ENCODE results near the gene KIF1A.

- TF ChIP-seq, protein P1, sequence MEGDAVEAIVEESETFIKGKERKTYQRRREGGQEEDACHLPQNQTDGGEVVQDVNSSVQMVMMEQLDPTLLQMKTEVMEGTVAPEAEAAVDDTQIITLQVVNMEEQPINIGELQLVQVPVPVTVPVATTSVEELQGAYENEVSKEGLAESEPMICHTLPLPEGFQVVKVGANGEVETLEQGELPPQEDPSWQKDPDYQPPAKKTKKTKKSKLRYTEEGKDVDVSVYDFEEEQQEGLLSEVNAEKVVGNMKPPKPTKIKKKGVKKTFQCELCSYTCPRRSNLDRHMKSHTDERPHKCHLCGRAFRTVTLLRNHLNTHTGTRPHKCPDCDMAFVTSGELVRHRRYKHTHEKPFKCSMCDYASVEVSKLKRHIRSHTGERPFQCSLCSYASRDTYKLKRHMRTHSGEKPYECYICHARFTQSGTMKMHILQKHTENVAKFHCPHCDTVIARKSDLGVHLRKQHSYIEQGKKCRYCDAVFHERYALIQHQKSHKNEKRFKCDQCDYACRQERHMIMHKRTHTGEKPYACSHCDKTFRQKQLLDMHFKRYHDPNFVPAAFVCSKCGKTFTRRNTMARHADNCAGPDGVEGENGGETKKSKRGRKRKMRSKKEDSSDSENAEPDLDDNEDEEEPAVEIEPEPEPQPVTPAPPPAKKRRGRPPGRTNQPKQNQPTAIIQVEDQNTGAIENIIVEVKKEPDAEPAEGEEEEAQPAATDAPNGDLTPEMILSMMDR (IDR thresholded peaks at IDR 0.05), result no peak
- TF ChIP-seq POLR2AphosphoS5 (IDR thresholded peaks at IDR 0.05), result no peak
Measured at GRCh38 chr2:240722796-240723735, 97.0 kb downstream of the KIF1A start.

Data from suprapubic skin (tissue), 3 donors.